GM23338 (cell line): ENCODE results near the gene TENT5C.

Source experiments
- JUNB ChIP-seq: IDR thresholded peaks from one replicate; pipeline ENCODE4 v1.6.1; 2016; ENCODE audit warnings: antibody characterized with exemption; ENCODE audit not compliant: unreplicated experiment
- TF ChIP-seq, protein P1 (sequence below), 2 experiments: fragments of 200-600 bp in 1 of 2; sonication (generic) in 1 of 2; conservative IDR thresholded peaks; 2 replicates each; pipeline versions ENCODE4 v1.5.1 to v1.6.1; 2016 to 2017; ENCODE audit warnings: antibody characterized with exemption in 2 of 2, low read depth in 2 of 2, mild to moderate bottlenecking in 2 of 2, moderate library complexity in 1 of 2
- TF ChIP-seq, protein P2 (sequence below): IDR thresholded peaks from one replicate; pipeline ENCODE4 v1.6.1; 2018; ENCODE audit warnings: antibody characterized with exemption; ENCODE audit not compliant: unreplicated experiment

DNA sequence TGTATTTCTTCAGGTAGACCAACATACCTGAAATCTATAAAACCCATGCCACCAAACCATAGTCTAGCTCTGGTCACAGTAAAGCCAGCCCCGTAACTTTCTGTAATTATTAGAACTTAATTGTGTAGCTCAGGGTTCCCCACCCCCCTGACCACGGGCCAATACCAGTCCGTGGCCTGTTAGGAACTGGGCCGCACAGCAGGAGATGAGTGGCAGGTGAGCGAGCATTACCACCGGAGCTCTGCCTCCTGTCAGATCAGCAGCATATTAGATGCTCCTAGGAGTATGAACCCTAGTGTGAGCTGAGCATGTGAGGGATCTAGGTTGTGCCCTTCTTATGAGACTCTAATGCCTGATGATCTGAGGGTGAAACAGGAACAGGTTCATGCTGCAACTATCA, 14.6 kb downstream of the TENT5C start:
- no peak for TF ChIP-seq JUNB
- TF ChIP-seq, protein P1, sequence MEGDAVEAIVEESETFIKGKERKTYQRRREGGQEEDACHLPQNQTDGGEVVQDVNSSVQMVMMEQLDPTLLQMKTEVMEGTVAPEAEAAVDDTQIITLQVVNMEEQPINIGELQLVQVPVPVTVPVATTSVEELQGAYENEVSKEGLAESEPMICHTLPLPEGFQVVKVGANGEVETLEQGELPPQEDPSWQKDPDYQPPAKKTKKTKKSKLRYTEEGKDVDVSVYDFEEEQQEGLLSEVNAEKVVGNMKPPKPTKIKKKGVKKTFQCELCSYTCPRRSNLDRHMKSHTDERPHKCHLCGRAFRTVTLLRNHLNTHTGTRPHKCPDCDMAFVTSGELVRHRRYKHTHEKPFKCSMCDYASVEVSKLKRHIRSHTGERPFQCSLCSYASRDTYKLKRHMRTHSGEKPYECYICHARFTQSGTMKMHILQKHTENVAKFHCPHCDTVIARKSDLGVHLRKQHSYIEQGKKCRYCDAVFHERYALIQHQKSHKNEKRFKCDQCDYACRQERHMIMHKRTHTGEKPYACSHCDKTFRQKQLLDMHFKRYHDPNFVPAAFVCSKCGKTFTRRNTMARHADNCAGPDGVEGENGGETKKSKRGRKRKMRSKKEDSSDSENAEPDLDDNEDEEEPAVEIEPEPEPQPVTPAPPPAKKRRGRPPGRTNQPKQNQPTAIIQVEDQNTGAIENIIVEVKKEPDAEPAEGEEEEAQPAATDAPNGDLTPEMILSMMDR (conservative IDR thresholded peaks at IDR 0.05; ENCODE audit: low read depth in 2 of 2), result no peak
- TF ChIP-seq, protein P2, sequence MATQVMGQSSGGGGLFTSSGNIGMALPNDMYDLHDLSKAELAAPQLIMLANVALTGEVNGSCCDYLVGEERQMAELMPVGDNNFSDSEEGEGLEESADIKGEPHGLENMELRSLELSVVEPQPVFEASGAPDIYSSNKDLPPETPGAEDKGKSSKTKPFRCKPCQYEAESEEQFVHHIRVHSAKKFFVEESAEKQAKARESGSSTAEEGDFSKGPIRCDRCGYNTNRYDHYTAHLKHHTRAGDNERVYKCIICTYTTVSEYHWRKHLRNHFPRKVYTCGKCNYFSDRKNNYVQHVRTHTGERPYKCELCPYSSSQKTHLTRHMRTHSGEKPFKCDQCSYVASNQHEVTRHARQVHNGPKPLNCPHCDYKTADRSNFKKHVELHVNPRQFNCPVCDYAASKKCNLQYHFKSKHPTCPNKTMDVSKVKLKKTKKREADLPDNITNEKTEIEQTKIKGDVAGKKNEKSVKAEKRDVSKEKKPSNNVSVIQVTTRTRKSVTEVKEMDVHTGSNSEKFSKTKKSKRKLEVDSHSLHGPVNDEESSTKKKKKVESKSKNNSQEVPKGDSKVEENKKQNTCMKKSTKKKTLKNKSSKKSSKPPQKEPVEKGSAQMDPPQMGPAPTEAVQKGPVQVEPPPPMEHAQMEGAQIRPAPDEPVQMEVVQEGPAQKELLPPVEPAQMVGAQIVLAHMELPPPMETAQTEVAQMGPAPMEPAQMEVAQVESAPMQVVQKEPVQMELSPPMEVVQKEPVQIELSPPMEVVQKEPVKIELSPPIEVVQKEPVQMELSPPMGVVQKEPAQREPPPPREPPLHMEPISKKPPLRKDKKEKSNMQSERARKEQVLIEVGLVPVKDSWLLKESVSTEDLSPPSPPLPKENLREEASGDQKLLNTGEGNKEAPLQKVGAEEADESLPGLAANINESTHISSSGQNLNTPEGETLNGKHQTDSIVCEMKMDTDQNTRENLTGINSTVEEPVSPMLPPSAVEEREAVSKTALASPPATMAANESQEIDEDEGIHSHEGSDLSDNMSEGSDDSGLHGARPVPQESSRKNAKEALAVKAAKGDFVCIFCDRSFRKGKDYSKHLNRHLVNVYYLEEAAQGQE, result no peak
